K562 (cell line): ENCODE data around the gene WBP1L. TPM values are rescaled to one million over a fixed set of nuclear protein-coding genes. Genes with fewer than 3 reads are reported as not detected.

Experiments used
- ATAC-seq: fragments of 200-7000 bp; cut with Tn5 transposase; 3 replicates; pipeline ENCODE4 v1.9.1; 2020; ENCODE audit warnings: moderate library complexity
- BruUV-seq: library from RNA; stranded (reverse); fragments of 400-500 nt; replicated peaks from 2 replicates; lab custom pipeline; 2021; lab: Mats Ljungman, UMichigan
- CTCF ChIA-PET: fragments of 300-600 bp; formaldehyde crosslinking; extraction: SDS; loops from one replicate; lab custom pipeline; 2021; ENCODE audit warnings: low intra/inter-chr PET ratio; lab: Yijun Ruan, JAX
- POLR2A ChIA-PET: fragments of 300-600, 350-650 bp; sonication (Branson Sonifier 250); formaldehyde crosslinking; extraction: SDS; loops from one replicate; lab custom pipeline; 2021; ENCODE audit warnings: antibody characterized with exemption, inconsistent platforms; lab: Yijun Ruan, JAX
- DNase-seq, 4 experiments: peaks; one replicate each; pipeline versions ENCODE4 v3.0.0 to v3.0.0-alpha.2; 2011 to 2018; ENCODE audit warnings: low spot score in 3 of 4, mixed read lengths in 3 of 4; ENCODE audit errors: extremely low read depth in 1 of 4
- FAIRE-seq: peaks from 2 replicates; lab custom pipeline; 2011; peaks lifted over from hg19 to GRCh38; lab: Jason Lieb, UNC
- H2AFZ ChIP-seq: 2 replicates; pipeline ENCODE4 v1.6.0; 2011; ENCODE audit warnings: low read depth, low read length, control low read depth, inconsistent platforms
- H3K27ac ChIP-seq: fragments of 200-600 bp; 3 replicates; pipeline ENCODE4 v1.8.0; 2011; ENCODE audit warnings: low read depth, mild to moderate bottlenecking, control low read depth, inconsistent platforms, low read length, moderate library complexity, mixed read lengths; ENCODE audit errors: extremely low read depth
- H3K27me3 ChIP-seq, 2 experiments: fragments of 300-600 bp in 1 of 2; 2 replicates in 1 of 2; 3 replicates in 1 of 2; pipeline versions ENCODE4 v1.6.0 to v1.8.0; 2011; ENCODE audit warnings: inconsistent platforms in 2 of 2, low read length in 2 of 2, mild to moderate bottlenecking in 1 of 2, mixed read lengths in 1 of 2, moderate library complexity in 1 of 2; ENCODE audit not compliant: control insufficient read depth in 2 of 2, insufficient read depth in 2 of 2
- H3K36me3 ChIP-seq: fragments of 300-600 bp; 3 replicates; pipeline ENCODE4 v1.8.0; 2011; ENCODE audit warnings: mild to moderate bottlenecking, low read length, inconsistent platforms; ENCODE audit not compliant: control insufficient read depth, insufficient read depth
- H3K4me1 ChIP-seq, 2 experiments: fragments of 200-600 bp in 1 of 2; replicated peaks in 1 of 2; 2 replicates in 1 of 2; 3 replicates in 1 of 2; pipeline versions ENCODE4 v1.5.1 to v1.8.0; 2011; ENCODE audit warnings: inconsistent platforms in 2 of 2, low read length in 2 of 2, mild to moderate bottlenecking in 1 of 2, mixed read lengths in 1 of 2, moderate library complexity in 1 of 2; ENCODE audit not compliant: control insufficient read depth in 2 of 2, insufficient read depth in 2 of 2
- H3K4me2 ChIP-seq: 2 replicates; pipeline ENCODE4 v1.6.1; 2011; ENCODE audit warnings: low read length, control low read depth, inconsistent platforms, mixed read lengths; ENCODE audit not compliant: insufficient read depth
- H3K4me3 ChIP-seq: fragments of 200-600 bp; sonication (generic), shearing (Covaris generic); 2 replicates; pipeline ENCODE4 v1.5.1; 2016; ENCODE audit warnings: control low read depth, inconsistent platforms
- H3K79me2 ChIP-seq: fragments of 200-600 bp; 3 replicates; pipeline ENCODE4 v1.8.0; 2011; ENCODE audit warnings: low read length, inconsistent platforms; ENCODE audit not compliant: control insufficient read depth, insufficient read depth
- H3K9ac ChIP-seq, 2 experiments: 2 replicates each; pipeline versions ENCODE4 v1.6.0 to v1.6.1; 2011; ENCODE audit warnings: low read depth in 2 of 2, low read length in 2 of 2, control low read depth in 1 of 2, inconsistent platforms in 1 of 2, mild to moderate bottlenecking in 1 of 2, mixed read lengths in 1 of 2; ENCODE audit not compliant: insufficient read depth in 1 of 2
- H3K9me1 ChIP-seq: one replicate; pipeline ENCODE4 v1.6.0; 2011; ENCODE audit warnings: inconsistent platforms, mild to moderate bottlenecking, low read length, moderate library complexity; ENCODE audit not compliant: control insufficient read depth, insufficient read depth
- H3K9me3 ChIP-seq: replicated peaks from 2 replicates; pipeline ENCODE4 v1.5.1; 2011; ENCODE audit warnings: low read depth, low read length, inconsistent platforms; ENCODE audit not compliant: control insufficient read depth, insufficient read depth
- H4K20me1 ChIP-seq: replicated peaks from 2 replicates; pipeline ENCODE4 v1.6.1; 2011; ENCODE audit warnings: low read length, inconsistent platforms, mixed read lengths; ENCODE audit not compliant: control insufficient read depth, insufficient read depth
- CBX5 ChIP-seq: IDR thresholded peaks from 2 replicates; pipeline ENCODE4 v1.6.1; 2014; ENCODE audit warnings: low read depth, borderline replicate concordance
- CCAR2 ChIP-seq: fragments of 200-400 bp; formaldehyde crosslinking; IDR thresholded peaks from 2 replicates; pipeline ENCODE4 v1.6.1; 2017; ENCODE audit warnings: mild to moderate bottlenecking, low read depth, low read length
- CHD4 ChIP-seq: fragments of 200-600 bp; sonication (generic); IDR thresholded peaks from 3 replicates; pipeline ENCODE4 v1.6.1; 2012; ENCODE audit warnings: low read depth, mild to moderate bottlenecking, mixed read lengths, low read length, inconsistent platforms; ENCODE audit not compliant: insufficient read depth, insufficient replicate concordance, poor library complexity, severe bottlenecking
- E2F1 ChIP-seq: sonication (generic); formaldehyde crosslinking; IDR thresholded peaks from 2 replicates; pipeline ENCODE4 v1.8.1; 2023; ENCODE audit warnings: mild to moderate bottlenecking, missing genetic modification reagents, moderate library complexity
- ELF1 ChIP-seq: fragments of 200-800 bp; sonication (Bioruptor generic); IDR thresholded peaks from 2 replicates; pipeline ENCODE4 v1.6.1; 2016; ENCODE audit warnings: missing genetic modification characterization, missing compliant biosample characterization
- ESRRA ChIP-seq: fragments of 450-650 bp; IDR thresholded peaks from 2 replicates; pipeline ENCODE4 v1.6.1; 2014; ENCODE audit warnings: low read depth, mild to moderate bottlenecking, moderate library complexity, borderline replicate concordance
- HDGF ChIP-seq: fragments of 450-650 bp; IDR thresholded peaks from 2 replicates; pipeline ENCODE4 v1.6.1; 2016
- RREB1 ChIP-seq: fragments of 250-450 bp; sonication (Bioruptor Pico); IDR thresholded peaks from 2 replicates; pipeline ENCODE4 v1.4.0; 2020
- SOX6 ChIP-seq: fragments of 450-650 bp; IDR thresholded peaks from 2 replicates; pipeline ENCODE4 v1.6.1; 2014; ENCODE audit warnings: mild to moderate bottlenecking
- TEAD2 ChIP-seq: fragments of 450-650 bp; IDR thresholded peaks from 2 replicates; pipeline ENCODE4 v1.6.1; 2016; ENCODE audit warnings: missing genetic modification characterization, control low read depth, missing compliant biosample characterization
- ZNF124 ChIP-seq: sonication (generic); formaldehyde crosslinking; IDR thresholded peaks from 2 replicates; pipeline ENCODE4 v1.8.1; 2022; ENCODE audit warnings: missing genetic modification reagents
- ZNF184 ChIP-seq: sonication (generic); formaldehyde crosslinking; IDR thresholded peaks from 2 replicates; pipeline ENCODE4 v1.5.0; 2020; ENCODE audit warnings: missing genetic modification reagents
- ZNF436 ChIP-seq: fragments of 250-450, 450-650 bp; sonication (Bioruptor Pico); formaldehyde crosslinking; IDR thresholded peaks from 2 replicates; pipeline ENCODE4 v1.7.0; 2020; ENCODE audit warnings: mild to moderate bottlenecking
- WGBS: fragments of 100-300 bp; shearing (Covaris generic); methylation state at CpG from one replicate; pipeline ENCODE4 v1.1.6; 2016; ENCODE audit warnings: low coverage, mixed read lengths; ENCODE audit not compliant: insufficient coverage; ENCODE audit errors: missing lambda C conversion rate; 5-methylcytosine and 5-hydroxymethylcytosine counted together
- in situ Hi-C: fragments of 300-500 bp; cut with MboI; formaldehyde crosslinking; loops from 4 replicates; pipeline ENCODE4 v1.15.0; 2018; ENCODE audit warnings: inconsistent platforms, mixed read lengths
- intact Hi-C: fragments of 100-400 bp; cut with micrococcal nuclease; formaldehyde crosslinking; loops from 2 replicates; pipeline ENCODE4 v1.14.2; 2022
- polyA plus RNA-seq, 8 experiments: library from polyadenylated mRNA; depleted of rRNA in 4 of 8; stranded (reverse) in 5 of 8; unstranded in 3 of 8; fragments of >200 nt; fragmentation: Nextera tagmentation in 2 of 8; fragmentation: Illumina TruSeq in 1 of 8; extraction: Ambion mirVana in 2 of 8; extraction: Trizol in 1 of 8; gene quantifications; 2 replicates each; pipeline versions ENCODE4 v1.2.1 to v1.2.3, GENCODE V29; 2011 to 2014; ENCODE audit warnings: inconsistent platforms in 1 of 8, missing spikeins in 1 of 8
- total RNA-seq, 7 experiments: library from RNA; depleted of rRNA in 6 of 7; stranded (reverse); fragments of >200 nt in 6 of 7; fragmentation: Illumina TruSeq in 2 of 7; extraction: Trizol in 2 of 7; gene quantifications; 2 replicates each; pipeline versions ENCODE4 v1.2.1 to v1.2.3, GENCODE V29; 2011 to 2021; ENCODE audit warnings: low replicate concordance in 1 of 7

The WBP1L gene
- total and polyA plus RNA-seq, 9 of the 15 experiments (the other 6 are each of a cell fraction or from before 2014, with no cell fraction given): 3.2 to 14.4 (median 11.3) TPM

- H3K9me3 ChIP-seq: no peaks in the 10 kb centered on the region
- no peak overlapping the region for H2AFZ ChIP-seq
- FAIRE-seq (no peak), ATAC-seq (no peak), DNase-seq (no peak)
- H3K4me1 ChIP-seq: peaks cover 47 to 67% of the 10 kb centered on the region in 2 experiments
- no peaks in the 10 kb centered on the region for H3K9me1 ChIP-seq
- in situ Hi-C loops: no loop called here
- H3K36me3 ChIP-seq: peaks cover 4% of the 10 kb centered on the region; the same call in 1 of the 3 replicates
- no peaks in the 10 kb centered on the region for H3K27me3 ChIP-seq
- ChIA-PET POLR2A (interaction anchor here (0.9 to 1.6 kb wide), 3 partner anchors 11 to 123 kb away, joined by 3 to 7 read pairs (median 4); no protein-coding TSS in a partner anchor), CTCF (no interaction called here)
- H3K9ac ChIP-seq: peak overlapping the region in 1 of 2 experiments; percentile 70; a peak in 1 of 4 replicates
- WGBS: 80% methylated on average over 11 of the region's 17 CpGs
- BruUV-seq: no TSS peak
- H4K20me1 ChIP-seq: no peaks in the 10 kb centered on the region
- peaks cover 40% of the 10 kb centered on the region; the same call in 2 of the 3 replicates for H3K79me2 ChIP-seq
- H3K4me3 ChIP-seq: no peak overlapping the region
- H3K27ac ChIP-seq: no peak overlapping the region
- H3K4me2 ChIP-seq: no peak overlapping the region
- intact Hi-C loops: loop anchor here (5.0 kb wide), 1 partner anchor 36 kb away; the partner anchor contains the start of gene WBP1L
- TF ChIP-seq SOX6 (no peak), HDGF (no peak), CHD4 (no peak), ELF1 (tag) (no peak), CBX5 (no peak), CCAR2 (no peak), ESRRA (no peak), TEAD2 (tag) (no peak), ZNF124 (no peak), ZNF184 (CRISPR knock-in tag) (no peak), RREB1 (CRISPR knock-in tag) (no peak), ZNF436 (CRISPR knock-in tag) (no peak), E2F1 (no peak)
Observed at GRCh38 chr10:102777711-102778453, 34.1 kb downstream of the WBP1L start.
